Measurements from ENCODE around the gene GPC3.

GPC3 gene

DNA sequence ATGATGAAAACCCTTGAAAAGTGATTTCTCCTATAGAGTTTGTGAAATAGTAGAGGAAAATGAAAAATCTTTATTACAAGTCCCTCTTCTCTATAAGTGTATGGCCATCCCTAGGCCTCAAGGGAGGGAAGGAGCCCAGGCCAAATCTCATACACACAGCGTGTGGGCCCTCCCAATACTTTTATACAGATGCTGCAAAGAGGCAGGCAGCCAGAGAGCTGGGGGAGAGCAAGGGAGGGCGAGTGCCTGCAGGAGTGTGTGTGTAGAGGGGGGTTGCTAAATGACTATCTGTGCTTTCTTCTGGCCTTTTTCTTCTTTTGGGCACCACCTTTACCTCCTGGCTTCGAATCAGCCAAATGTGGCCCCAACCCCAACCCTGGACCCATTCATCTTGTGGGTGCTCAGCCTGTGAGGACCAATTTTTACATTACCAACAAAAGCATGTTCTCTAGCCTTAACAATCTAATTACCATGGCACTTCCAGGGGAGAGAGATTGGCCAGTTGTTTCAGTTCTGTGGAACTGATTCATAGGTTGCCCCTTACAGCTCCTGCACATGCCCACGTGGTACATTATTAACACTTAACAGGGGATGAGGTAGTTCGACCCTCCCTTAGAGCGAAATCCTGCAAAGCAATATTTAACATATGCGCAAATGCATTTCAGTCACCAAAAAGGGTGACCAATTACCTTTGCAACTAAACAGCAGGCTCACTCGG, 2.0 kb downstream of the GPC3 start:
- peaks cover 13% of the 10 kb centered on the region for H3K4me1 ChIP-seq (ENCODE audit: control insufficient read depth, insufficient read depth, low read length)
- POLR2A ChIA-PET = no interaction called here
- TF ChIP-seq, protein P1, sequence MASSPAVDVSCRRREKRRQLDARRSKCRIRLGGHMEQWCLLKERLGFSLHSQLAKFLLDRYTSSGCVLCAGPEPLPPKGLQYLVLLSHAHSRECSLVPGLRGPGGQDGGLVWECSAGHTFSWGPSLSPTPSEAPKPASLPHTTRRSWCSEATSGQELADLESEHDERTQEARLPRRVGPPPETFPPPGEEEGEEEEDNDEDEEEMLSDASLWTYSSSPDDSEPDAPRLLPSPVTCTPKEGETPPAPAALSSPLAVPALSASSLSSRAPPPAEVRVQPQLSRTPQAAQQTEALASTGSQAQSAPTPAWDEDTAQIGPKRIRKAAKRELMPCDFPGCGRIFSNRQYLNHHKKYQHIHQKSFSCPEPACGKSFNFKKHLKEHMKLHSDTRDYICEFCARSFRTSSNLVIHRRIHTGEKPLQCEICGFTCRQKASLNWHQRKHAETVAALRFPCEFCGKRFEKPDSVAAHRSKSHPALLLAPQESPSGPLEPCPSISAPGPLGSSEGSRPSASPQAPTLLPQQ (tag by site-specific recombination; IDR thresholded peaks at IDR 0.05) = peak; percentile 68; the same call in 1 of the 2 replicates
- TF ChIP-seq ZFHX2 (tag by site-specific recombination; conservative IDR thresholded peaks at IDR 0.05) (no peak), ZNF366 (tag by site-specific recombination; conservative IDR thresholded peaks at IDR 0.05) (no peak), ZBTB20 (tag by site-specific recombination; IDR thresholded peaks at IDR 0.05) (peak; percentile 61; the same call in 1 of the 2 replicates)
- no peak overlapping the region for H3K4me3 ChIP-seq (ENCODE audit: low read depth, low read length)
- CTCF ChIA-PET = interaction anchor here (0.5 kb wide), 1 partner anchor 112 kb away, joined by 4 read pairs; no protein-coding TSS in a partner anchor
- no peaks in the 10 kb centered on the region for H3K36me3 ChIP-seq (ENCODE audit: control insufficient read depth in 2 of 2, insufficient read depth in 1 of 2, low read length in 2 of 2)
- H3K9me3 ChIP-seq (ENCODE audit: control insufficient read depth, insufficient read depth, low read depth, low read length) = no peaks in the 10 kb centered on the region
- no peak overlapping the region for H3K27ac ChIP-seq (ENCODE audit: extremely low read depth, low read depth, low read length)

DNA sequence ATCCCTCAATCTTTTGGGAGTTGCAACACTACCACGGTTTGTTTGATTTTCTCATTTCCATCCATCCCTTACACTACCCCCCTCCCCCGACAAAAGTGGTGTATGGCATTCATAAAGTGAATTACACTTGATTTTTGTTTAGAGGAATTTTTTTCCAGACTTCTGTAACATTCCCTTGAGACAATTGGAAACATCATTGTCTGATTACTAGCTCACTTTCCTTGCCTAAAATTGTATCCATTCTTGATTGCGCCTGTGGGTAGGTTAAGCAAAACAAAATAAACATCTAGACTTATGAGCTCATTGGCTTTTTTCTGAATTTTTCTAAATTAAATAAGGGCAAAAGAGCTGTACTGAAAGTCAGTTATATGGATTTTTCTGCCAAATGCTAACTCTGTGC, 3.5 kb downstream of the GPC3 start:
- CTCF ChIA-PET = interaction anchor here (0.6 to 1.0 kb wide), 2 partner anchors 25 to 28 kb away, joined by 4 read pairs; no protein-coding TSS in a partner anchor
- Histone ChIP-seq H3K4me3 (ENCODE audit: low read depth, low read length) (no peak overlapping the region), H3K36me3 (ENCODE audit: control insufficient read depth in 2 of 2, insufficient read depth in 1 of 2, low read length in 2 of 2) (no peaks in the 10 kb centered on the region), H3K27ac (ENCODE audit: extremely low read depth, low read depth, low read length) (no peak overlapping the region), H3K4me1 (ENCODE audit: control insufficient read depth, insufficient read depth, low read length) (peaks cover 13% of the 10 kb centered on the region), H3K9me3 (ENCODE audit: control insufficient read depth, insufficient read depth, low read depth, low read length) (no peaks in the 10 kb centered on the region)
- TF ChIP-seq ZNF558 (tag by site-specific recombination; IDR thresholded peaks at IDR 0.05) (no peak), ZNF664 (tag by site-specific recombination; IDR thresholded peaks at IDR 0.05) (no peak), WT1 (tag by site-specific recombination; IDR thresholded peaks at IDR 0.05) (no peak), SCRT1 (tag by site-specific recombination; IDR thresholded peaks at IDR 0.05; ENCODE audit: borderline replicate concordance) (no peak), KLF1 (tag by site-specific recombination; IDR thresholded peaks at IDR 0.05) (no peak), ZNF560 (tag by site-specific recombination; IDR thresholded peaks at IDR 0.05; ENCODE audit: borderline replicate concordance) (no peak)
- TF ChIP-seq, protein P2, sequence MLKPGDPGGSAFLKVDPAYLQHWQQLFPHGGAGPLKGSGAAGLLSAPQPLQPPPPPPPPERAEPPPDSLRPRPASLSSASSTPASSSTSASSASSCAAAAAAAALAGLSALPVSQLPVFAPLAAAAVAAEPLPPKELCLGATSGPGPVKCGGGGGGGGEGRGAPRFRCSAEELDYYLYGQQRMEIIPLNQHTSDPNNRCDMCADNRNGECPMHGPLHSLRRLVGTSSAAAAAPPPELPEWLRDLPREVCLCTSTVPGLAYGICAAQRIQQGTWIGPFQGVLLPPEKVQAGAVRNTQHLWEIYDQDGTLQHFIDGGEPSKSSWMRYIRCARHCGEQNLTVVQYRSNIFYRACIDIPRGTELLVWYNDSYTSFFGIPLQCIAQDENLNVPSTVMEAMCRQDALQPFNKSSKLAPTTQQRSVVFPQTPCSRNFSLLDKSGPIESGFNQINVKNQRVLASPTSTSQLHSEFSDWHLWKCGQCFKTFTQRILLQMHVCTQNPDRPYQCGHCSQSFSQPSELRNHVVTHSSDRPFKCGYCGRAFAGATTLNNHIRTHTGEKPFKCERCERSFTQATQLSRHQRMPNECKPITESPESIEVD (tag by site-specific recombination; IDR thresholded peaks at IDR 0.05) = 0 out of 2 replicates have a peak, but pooled peaks have one; percentile 17
- TF ChIP-seq, protein P3, sequence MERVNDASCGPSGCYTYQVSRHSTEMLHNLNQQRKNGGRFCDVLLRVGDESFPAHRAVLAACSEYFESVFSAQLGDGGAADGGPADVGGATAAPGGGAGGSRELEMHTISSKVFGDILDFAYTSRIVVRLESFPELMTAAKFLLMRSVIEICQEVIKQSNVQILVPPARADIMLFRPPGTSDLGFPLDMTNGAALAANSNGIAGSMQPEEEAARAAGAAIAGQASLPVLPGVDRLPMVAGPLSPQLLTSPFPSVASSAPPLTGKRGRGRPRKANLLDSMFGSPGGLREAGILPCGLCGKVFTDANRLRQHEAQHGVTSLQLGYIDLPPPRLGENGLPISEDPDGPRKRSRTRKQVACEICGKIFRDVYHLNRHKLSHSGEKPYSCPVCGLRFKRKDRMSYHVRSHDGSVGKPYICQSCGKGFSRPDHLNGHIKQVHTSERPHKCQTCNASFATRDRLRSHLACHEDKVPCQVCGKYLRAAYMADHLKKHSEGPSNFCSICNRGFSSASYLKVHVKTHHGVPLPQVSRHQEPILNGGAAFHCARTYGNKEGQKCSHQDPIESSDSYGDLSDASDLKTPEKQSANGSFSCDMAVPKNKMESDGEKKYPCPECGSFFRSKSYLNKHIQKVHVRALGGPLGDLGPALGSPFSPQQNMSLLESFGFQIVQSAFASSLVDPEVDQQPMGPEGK (tag by site-specific recombination; IDR thresholded peaks at IDR 0.05) = no peak
- POLR2A ChIA-PET = no interaction called here

DNA sequence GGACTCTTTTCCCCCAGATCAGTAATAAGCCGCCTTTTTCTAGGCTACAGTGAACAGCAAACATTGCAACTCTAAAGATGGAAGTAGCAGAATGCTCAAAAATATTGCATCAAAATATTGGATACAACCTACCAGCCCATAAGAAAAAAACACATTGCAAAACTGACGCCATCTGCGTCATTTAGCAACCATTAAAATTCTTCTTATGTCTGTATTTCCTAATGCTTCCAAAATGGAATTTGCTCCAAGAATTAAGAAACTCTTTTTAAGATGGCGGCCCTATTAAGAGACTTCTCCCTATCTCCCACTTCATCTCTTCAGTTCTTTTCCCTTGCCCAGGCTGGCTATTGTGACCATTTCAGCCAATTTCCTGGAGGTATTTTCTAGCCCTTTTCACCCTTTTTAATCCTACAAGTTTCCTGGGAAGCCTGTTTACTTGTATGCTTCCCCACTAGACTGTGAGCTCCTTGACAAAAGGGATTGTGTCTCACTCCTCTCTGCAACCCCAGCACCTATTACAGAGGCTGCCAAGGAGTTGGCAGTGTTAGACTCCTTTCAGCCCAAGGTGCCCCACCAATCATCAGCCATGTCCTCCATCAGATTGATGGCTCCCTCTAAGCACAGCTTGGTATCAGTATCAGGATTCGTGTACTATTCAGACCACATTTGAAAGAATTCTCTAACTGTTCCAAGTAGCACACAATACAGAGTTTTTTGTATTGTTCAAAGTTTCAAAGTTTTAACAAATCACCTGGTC, 4.4 kb downstream of the GPC3 start:
- CTCF ChIA-PET = interaction anchor here (0.6 to 1.0 kb wide), 3 partner anchors 8 to 45 kb away, joined by 3 to 4 read pairs (median 4); no protein-coding TSS in a partner anchor

More for the DNA sequence above, 4.4 kb downstream of the GPC3 start:
- POLR2A ChIA-PET = interaction anchor here (0.6 kb wide), 1 partner anchor 19 kb away, joined by 4 read pairs; no protein-coding TSS in a partner anchor
- Histone ChIP-seq H3K27ac (ENCODE audit: extremely low read depth, low read depth, low read length) (no peak overlapping the region), H3K4me1 (ENCODE audit: control insufficient read depth, insufficient read depth, low read length) (peaks cover 9% of the 10 kb centered on the region), H3K9me3 (ENCODE audit: control insufficient read depth, insufficient read depth, low read depth, low read length) (no peaks in the 10 kb centered on the region), H3K36me3 (ENCODE audit: control insufficient read depth in 2 of 2, insufficient read depth in 1 of 2, low read length in 2 of 2) (no peaks in the 10 kb centered on the region), H3K4me3 (ENCODE audit: low read depth, low read length) (no peak overlapping the region)
- TF ChIP-seq, protein P4, sequence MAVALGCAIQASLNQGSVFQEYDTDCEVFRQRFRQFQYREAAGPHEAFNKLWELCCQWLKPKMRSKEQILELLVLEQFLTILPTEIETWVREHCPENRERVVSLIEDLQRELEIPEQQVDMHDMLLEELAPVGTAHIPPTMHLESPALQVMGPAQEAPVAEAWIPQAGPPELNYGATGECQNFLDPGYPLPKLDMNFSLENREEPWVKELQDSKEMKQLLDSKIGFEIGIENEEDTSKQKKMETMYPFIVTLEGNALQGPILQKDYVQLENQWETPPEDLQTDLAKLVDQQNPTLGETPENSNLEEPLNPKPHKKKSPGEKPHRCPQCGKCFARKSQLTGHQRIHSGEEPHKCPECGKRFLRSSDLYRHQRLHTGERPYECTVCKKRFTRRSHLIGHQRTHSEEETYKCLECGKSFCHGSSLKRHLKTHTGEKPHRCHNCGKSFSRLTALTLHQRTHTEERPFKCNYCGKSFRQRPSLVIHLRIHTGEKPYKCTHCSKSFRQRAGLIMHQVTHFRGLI (tag by site-specific recombination; IDR thresholded peaks at IDR 0.05) = no peak
- TF ChIP-seq, protein P5, sequence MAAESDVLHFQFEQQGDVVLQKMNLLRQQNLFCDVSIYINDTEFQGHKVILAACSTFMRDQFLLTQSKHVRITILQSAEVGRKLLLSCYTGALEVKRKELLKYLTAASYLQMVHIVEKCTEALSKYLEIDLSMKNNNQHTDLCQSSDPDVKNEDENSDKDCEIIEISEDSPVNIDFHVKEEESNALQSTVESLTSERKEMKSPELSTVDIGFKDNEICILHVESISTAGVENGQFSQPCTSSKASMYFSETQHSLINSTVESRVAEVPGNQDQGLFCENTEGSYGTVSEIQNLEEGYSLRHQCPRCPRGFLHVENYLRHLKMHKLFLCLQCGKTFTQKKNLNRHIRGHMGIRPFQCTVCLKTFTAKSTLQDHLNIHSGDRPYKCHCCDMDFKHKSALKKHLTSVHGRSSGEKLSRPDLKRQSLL (tag by site-specific recombination; IDR thresholded peaks at IDR 0.05) = no peak
- TF ChIP-seq ZSCAN30 (tag by site-specific recombination; IDR thresholded peaks at IDR 0.05) (no peak), ZNF19 (tag by site-specific recombination; IDR thresholded peaks at IDR 0.05; ENCODE audit: low read depth) (no peak)

Data from HEK293 (cell line).